ENCODE measurements around the gene LAP3. TPM values are rescaled to one million over a fixed set of nuclear protein-coding genes. Genes with fewer than 3 reads are reported as not detected.

The LAP3 gene
- total RNA-seq (100 to 1,000 TPM in 1 of 2 donors, 10 to 100 TPM in 1; 57.5 to 178 TPM), polyA plus RNA-seq (100 to 1,000 TPM; 109 to 111 TPM)

DNA sequence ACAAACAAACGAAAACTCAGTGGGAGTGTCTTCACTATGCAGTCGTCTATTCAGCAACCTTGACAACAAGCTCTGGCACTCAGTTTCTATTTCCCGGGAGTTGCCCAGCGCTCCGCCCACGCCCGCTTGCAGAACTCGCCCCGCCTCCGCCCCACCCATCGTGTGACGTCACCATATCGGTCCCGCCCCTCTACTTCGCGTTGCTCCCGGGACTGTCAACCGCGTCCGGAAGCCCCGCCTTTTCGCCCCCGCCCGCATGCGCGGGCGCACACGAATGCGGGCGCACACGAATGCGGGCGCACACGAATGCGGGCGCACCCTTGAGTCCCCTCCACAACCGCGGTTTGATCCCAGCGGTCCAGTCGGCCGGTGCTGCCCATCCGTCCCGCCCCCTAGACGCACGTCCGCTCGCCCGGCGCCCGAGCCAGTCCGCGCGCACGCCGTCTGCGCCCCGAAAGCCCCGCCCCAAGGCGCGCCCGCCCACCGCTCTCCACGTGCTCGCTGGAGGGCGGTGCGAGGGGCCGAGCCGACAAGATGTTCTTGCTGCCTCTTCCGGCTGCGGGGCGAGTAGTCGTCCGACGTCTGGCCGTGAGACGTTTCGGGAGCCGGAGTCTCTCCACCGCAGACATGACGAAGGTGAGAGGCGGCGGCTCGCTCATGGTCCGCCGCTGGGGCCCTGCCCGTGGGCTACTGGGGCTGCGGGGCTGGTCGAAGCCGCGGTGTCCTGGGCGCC, at the start of gene LAP3:
Gene LAP3 (plus strand): TSS at position 267 of the 733 bp plus-strand sequence. CDS start 268 bp downstream, at position 535.
- H3K4me1 ChIP-seq (ENCODE audit: control insufficient read depth in 4 of 4, insufficient read depth in 4 of 4, low read length in 3 of 4) = peaks cover 2 to 44% (median 26%) of the 10 kb centered on the region in 4 donors
- under 1% methylated on average over 91 of the region's 91 CpGs for WGBS
- H3K9ac ChIP-seq (ENCODE audit: low read depth in 1 of 2, low read length in 2 of 2) = peak within 1 kb of the TSS; percentile 87 to 95
- peaks cover 0 to 10% (median 7%) of the 10 kb centered on the region in 4 donors for H3K36me3 ChIP-seq (ENCODE audit: control insufficient read depth in 4 of 4, insufficient read depth in 3 of 4, low read depth in 1 of 4, low read length in 3 of 4)
- peak; percentile 100 for DNase-seq (ENCODE audit: low spot score)
- H3K27ac ChIP-seq (ENCODE audit: low read depth in 1 of 2, low read length in 2 of 2) = peak within 1 kb of the TSS; percentile 85 to 95
- no peaks in the 10 kb centered on the region for H3K27me3 ChIP-seq (ENCODE audit: control insufficient read depth in 4 of 4, insufficient read depth in 4 of 4, low read length in 3 of 4)
- TF ChIP-seq, protein P1, sequence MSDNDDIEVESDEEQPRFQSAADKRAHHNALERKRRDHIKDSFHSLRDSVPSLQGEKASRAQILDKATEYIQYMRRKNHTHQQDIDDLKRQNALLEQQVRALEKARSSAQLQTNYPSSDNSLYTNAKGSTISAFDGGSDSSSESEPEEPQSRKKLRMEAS (IDR thresholded peaks at IDR 0.05) = peak; percentile 55
- TF ChIP-seq JUND (IDR thresholded peaks at IDR 0.05) (no peak), FOXA1 (IDR thresholded peaks at IDR 0.05) (no peak), NR2F2 (IDR thresholded peaks at IDR 0.05) (no peak), FOXA2 (IDR thresholded peaks at IDR 0.05) (no peak), EGR1 (IDR thresholded peaks at IDR 0.05; ENCODE audit: low read depth in 2 of 2) (peak; percentile 99 to 100), RXRA (IDR thresholded peaks at IDR 0.05) (peak in 1 of 2 donors; percentile 29), TAF1 (conservative IDR thresholded peaks at IDR 0.05) (peak; percentile 96), SP1 (IDR thresholded peaks at IDR 0.05) (peak; percentile 81), RAD21 (IDR thresholded peaks at IDR 0.05) (peak; percentile 10 to 21), HNF4G (IDR thresholded peaks at IDR 0.05) (no peak), ZBTB33 (IDR thresholded peaks at IDR 0.05) (no peak), GABPA (IDR thresholded peaks at IDR 0.05 in 1 of 2, conservative IDR thresholded peaks at IDR 0.05 in 1 of 2) (peak in 1 of 2 donors; percentile 77), HNF4A (conservative IDR thresholded peaks at IDR 0.05) (no peak), YY1 (IDR thresholded peaks at IDR 0.05) (peak; percentile 46)
- TF ChIP-seq, protein P2, sequence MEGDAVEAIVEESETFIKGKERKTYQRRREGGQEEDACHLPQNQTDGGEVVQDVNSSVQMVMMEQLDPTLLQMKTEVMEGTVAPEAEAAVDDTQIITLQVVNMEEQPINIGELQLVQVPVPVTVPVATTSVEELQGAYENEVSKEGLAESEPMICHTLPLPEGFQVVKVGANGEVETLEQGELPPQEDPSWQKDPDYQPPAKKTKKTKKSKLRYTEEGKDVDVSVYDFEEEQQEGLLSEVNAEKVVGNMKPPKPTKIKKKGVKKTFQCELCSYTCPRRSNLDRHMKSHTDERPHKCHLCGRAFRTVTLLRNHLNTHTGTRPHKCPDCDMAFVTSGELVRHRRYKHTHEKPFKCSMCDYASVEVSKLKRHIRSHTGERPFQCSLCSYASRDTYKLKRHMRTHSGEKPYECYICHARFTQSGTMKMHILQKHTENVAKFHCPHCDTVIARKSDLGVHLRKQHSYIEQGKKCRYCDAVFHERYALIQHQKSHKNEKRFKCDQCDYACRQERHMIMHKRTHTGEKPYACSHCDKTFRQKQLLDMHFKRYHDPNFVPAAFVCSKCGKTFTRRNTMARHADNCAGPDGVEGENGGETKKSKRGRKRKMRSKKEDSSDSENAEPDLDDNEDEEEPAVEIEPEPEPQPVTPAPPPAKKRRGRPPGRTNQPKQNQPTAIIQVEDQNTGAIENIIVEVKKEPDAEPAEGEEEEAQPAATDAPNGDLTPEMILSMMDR (IDR thresholded peaks at IDR 0.05; ENCODE audit: low read depth, low read length, missing input control) = no peak
- TF ChIP-seq, protein P3, sequence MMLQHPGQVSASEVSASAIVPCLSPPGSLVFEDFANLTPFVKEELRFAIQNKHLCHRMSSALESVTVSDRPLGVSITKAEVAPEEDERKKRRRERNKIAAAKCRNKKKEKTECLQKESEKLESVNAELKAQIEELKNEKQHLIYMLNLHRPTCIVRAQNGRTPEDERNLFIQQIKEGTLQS (IDR thresholded peaks at IDR 0.05) = no peak
- TF ChIP-seq, protein P4, sequence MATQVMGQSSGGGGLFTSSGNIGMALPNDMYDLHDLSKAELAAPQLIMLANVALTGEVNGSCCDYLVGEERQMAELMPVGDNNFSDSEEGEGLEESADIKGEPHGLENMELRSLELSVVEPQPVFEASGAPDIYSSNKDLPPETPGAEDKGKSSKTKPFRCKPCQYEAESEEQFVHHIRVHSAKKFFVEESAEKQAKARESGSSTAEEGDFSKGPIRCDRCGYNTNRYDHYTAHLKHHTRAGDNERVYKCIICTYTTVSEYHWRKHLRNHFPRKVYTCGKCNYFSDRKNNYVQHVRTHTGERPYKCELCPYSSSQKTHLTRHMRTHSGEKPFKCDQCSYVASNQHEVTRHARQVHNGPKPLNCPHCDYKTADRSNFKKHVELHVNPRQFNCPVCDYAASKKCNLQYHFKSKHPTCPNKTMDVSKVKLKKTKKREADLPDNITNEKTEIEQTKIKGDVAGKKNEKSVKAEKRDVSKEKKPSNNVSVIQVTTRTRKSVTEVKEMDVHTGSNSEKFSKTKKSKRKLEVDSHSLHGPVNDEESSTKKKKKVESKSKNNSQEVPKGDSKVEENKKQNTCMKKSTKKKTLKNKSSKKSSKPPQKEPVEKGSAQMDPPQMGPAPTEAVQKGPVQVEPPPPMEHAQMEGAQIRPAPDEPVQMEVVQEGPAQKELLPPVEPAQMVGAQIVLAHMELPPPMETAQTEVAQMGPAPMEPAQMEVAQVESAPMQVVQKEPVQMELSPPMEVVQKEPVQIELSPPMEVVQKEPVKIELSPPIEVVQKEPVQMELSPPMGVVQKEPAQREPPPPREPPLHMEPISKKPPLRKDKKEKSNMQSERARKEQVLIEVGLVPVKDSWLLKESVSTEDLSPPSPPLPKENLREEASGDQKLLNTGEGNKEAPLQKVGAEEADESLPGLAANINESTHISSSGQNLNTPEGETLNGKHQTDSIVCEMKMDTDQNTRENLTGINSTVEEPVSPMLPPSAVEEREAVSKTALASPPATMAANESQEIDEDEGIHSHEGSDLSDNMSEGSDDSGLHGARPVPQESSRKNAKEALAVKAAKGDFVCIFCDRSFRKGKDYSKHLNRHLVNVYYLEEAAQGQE (IDR thresholded peaks at IDR 0.05) = peak; percentile 96
- H3K9me3 ChIP-seq (ENCODE audit: control insufficient read depth in 4 of 4, low read length in 3 of 4) = no peaks in the 10 kb centered on the region
- peak within 1 kb of the TSS; percentile 84 to 96 (median 85) for H3K4me3 ChIP-seq (ENCODE audit: low read depth in 1 of 3, low read length in 3 of 3)
